Measurements from ENCODE around the gene DERL2.
A peak's percentile ranks its signal among the peaks of the same experiment; 100 is the strongest.

DNA sequence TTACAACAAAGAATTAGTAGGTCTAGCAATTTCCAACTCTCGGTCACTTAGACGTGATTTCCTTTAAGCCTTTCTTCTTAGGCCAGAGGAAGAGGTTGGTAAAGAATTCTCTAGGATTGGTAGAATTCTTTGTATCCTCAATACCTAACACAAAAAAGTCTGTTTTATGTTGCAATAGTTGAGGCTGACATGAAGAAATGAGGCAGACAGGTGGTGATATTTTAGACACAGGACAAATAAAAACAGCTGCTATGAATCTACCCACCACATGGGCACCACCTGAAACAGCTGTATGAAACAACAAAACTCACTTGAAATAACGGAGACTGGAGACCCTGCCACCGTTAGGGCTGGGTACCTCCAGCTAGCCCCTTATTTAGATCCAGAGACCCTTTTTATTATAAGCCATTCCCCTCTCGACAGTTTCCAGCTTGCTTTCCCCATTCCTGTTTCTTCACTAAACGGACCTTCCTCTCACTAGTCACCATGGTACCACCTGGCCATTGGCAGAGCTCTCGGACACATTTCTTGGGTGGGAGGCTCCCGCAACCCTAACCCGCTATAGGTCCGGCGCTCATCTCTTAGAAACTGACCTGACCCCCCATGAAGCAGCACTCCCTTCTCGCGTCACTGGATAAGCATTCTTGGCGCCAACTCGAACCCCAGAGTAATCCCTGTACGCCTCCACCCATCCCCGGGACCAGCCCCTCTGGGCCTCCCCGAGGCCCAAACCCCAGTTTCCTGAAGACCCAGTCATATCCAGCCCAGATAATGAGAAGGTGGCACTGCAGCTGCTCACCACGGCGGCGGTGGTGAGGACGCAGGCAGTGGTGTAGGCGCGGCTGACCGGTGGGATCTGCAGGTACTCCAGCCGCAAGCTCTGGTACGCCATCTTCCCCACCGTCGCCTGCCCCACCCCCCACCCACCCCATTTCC is at the start of gene DERL2:
- TF ChIP-seq, protein P1, sequence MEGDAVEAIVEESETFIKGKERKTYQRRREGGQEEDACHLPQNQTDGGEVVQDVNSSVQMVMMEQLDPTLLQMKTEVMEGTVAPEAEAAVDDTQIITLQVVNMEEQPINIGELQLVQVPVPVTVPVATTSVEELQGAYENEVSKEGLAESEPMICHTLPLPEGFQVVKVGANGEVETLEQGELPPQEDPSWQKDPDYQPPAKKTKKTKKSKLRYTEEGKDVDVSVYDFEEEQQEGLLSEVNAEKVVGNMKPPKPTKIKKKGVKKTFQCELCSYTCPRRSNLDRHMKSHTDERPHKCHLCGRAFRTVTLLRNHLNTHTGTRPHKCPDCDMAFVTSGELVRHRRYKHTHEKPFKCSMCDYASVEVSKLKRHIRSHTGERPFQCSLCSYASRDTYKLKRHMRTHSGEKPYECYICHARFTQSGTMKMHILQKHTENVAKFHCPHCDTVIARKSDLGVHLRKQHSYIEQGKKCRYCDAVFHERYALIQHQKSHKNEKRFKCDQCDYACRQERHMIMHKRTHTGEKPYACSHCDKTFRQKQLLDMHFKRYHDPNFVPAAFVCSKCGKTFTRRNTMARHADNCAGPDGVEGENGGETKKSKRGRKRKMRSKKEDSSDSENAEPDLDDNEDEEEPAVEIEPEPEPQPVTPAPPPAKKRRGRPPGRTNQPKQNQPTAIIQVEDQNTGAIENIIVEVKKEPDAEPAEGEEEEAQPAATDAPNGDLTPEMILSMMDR (IDR thresholded peaks at IDR 0.05), result no peak
- TF ChIP-seq POLR2A (IDR thresholded peaks at IDR 0.05), result peak in 2 of 4 donors; percentile 16 to 30
